ENCODE data around the gene CPHXL2.

CPHXL2 gene

GRCh38 chr16:75640598-75640997, 36.2 kb downstream of the CPHXL2 start:
- no peak for DNase-seq

- no peak for DNase-seq
Measured at GRCh38 chr16:75635036-75635435, 41.8 kb downstream of the CPHXL2 start.

- DNase-seq, result no peak
Measured at GRCh38 chr16:75632857-75633256, 44.0 kb downstream of the CPHXL2 start.

- no peak for DNase-seq
Measured at GRCh38 chr16:75630052-75630451, 46.8 kb downstream of the CPHXL2 start.

GRCh38 chr16:75629132-75629531, 47.7 kb downstream of the CPHXL2 start:
- no peak for DNase-seq

- no peak for DNase-seq
Measured at GRCh38 chr16:75628351-75628750, 48.5 kb downstream of the CPHXL2 start.

GRCh38 chr16:75627851-75628250, 49.0 kb downstream of the CPHXL2 start:
- DNase-seq, result no peak

- DNase-seq, result no peak
Measured at GRCh38 chr16:75626806-75627205, 50.0 kb downstream of the CPHXL2 start.

- no peak for DNase-seq
Measured at GRCh38 chr16:75624921-75625334, 51.9 kb downstream of the CPHXL2 start.

- peak; percentile 98 for DNase-seq
Measured at GRCh38 chr16:75622761-75623605, 53.8 kb downstream of the CPHXL2 start, which contains the start of gene ADAT1. ADAT1 (minus strand) TSS chr16:75623281; CDS start chr16:75620799, 2,482 bp downstream.

GRCh38 chr16:75621170-75621477, 55.7 kb downstream of the CPHXL2 start:
- DNase-seq, result no peak

GRCh38 chr16:75620326-75621169, 56.3 kb downstream of the CPHXL2 start:
- no peak for DNase-seq

- DNase-seq, result no peak
Measured at GRCh38 chr16:75618780-75619179, 58.0 kb downstream of the CPHXL2 start.

- no peak for DNase-seq
Measured at GRCh38 chr16:75617121-75617520, 59.7 kb downstream of the CPHXL2 start.

- no peak for DNase-seq
Measured at GRCh38 chr16:75616521-75617010, 60.2 kb downstream of the CPHXL2 start.

- DNase-seq, result no peak
Measured at GRCh38 chr16:75615619-75616018, 61.2 kb downstream of the CPHXL2 start.

- no peak for DNase-seq
Measured at GRCh38 chr16:75614066-75614897, 62.5 kb downstream of the CPHXL2 start.
